ENCODE measurements around the gene ESPNL.

Gene ESPNL

GRCh38 chr2:238127165-238128060 lies 27.3 kb downstream of the ESPNL start:
- DNase-seq (ENCODE audit: low read depth in 1 of 2, low spot score in 1 of 2): no peak

DNA sequence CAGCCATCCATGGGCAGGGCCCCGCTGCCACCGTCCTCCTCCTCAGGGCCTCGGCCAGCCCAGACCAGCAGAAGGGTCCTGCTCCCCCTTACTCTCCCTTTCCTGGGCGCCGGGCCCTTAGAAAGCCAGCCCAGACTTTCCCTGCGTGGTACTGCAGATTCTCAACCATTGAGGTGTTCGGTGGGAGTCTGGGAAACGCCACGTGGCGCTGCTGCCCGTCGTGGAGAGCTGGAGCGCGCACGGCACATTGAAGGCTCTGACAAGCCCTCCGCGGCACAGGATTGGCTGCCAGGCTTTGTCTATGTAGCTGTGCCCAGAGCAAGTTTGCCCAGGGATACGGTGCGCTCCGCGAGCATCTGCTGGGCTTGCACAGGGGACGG lies 27.9 kb downstream of the ESPNL start:
- DNase-seq (ENCODE audit: low read depth in 1 of 2, low spot score in 1 of 2): no peak

DNA sequence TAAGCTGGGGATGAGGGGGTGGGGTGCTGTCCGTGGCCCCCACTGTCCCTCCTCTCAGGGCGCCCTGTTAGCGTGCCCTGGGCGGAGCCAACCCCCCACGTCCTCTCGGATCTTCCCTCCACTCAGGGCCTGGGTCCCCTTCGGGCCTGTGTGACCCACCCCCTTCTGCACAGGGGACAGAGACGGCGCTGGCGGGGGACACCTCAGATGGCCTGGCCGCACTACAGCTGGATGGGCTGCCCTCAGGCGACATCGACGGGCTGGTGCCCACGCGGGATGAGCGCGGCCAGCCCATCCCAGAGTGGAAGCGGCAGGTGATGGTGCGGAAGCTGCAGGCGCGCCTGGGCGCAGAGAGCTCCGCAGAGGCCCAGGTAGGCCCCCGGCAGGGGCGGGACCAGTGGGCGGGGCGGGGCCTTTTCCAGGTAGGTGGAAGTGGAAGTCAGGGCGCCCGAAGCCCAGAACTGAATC lies 28.4 kb downstream of the ESPNL start:
- no peak for DNase-seq (ENCODE audit: low read depth in 1 of 2, low spot score in 1 of 2)

DNA sequence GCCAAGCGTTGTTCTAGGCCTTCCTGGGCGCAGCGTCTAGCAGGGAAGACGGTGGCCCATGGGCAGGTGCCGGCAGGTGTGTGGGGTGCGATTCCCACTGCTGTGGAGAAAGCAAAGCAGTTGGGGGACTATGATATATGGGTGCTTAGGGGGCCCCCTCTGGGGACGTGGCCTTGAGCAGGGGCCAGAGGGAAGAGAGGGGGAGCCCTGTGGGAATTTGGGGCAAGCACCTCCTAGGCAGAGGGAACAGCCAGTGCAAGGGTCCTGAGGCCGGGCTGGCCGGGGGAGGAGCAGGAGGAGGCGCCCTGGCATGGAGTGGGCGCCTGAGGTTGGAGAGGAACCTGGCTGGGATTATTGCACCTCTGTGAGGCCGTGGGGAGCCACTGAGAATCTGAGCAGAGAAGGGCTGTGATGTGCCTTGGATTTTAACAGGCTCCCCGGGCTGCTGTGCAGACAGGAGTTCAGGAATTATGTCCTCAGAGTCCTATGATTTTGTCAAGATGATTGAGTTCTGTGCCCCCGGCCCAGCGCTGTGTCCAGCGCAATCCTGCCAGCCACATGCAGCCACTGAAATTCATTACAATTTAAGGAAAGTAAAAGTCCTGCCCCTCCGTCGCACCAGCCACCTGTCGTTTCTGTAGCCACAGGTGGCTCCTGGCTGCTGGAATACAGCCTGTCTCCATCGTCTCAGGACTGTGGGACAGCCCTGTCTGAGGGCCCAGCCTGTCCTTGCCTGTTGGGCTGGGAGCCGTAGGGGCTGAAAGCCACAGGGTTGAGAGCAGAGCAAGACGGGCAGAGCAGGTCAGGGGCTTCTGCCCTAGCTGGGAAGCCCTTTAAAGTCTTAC lies 29.2 kb downstream of the ESPNL start:
- DNase-seq (ENCODE audit: low read depth in 1 of 2, low spot score in 1 of 2): no peak

DNA sequence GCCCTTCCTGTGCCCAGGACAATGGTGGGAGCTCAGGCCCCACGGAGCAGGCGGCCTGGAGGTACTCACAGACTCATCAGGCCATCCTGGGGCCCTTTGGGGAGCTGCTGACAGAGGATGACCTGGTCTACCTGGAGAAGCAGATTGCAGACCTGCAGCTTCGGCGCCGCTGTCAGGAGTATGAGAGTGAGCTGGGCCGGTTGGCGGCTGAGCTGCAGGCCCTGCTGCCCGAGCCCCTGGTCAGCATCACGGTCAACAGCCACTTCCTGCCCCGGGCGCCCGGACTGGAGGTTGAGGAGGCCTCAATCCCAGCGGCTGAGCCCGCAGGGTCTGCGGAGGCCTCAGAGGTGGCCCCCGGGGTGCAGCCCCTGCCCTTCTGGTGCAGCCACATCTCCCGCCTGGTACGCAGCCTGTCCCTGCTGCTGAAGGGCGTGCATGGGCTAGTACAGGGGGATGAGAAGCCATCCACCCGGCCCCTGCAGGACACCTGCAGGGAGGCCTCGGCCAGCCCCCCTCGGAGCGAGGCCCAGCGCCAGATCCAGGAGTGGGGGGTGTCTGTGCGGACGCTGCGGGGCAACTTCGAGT lies 30.1 kb downstream of the ESPNL start:
- no peak for DNase-seq (ENCODE audit: low read depth in 1 of 2, low spot score in 1 of 2)

DNA sequence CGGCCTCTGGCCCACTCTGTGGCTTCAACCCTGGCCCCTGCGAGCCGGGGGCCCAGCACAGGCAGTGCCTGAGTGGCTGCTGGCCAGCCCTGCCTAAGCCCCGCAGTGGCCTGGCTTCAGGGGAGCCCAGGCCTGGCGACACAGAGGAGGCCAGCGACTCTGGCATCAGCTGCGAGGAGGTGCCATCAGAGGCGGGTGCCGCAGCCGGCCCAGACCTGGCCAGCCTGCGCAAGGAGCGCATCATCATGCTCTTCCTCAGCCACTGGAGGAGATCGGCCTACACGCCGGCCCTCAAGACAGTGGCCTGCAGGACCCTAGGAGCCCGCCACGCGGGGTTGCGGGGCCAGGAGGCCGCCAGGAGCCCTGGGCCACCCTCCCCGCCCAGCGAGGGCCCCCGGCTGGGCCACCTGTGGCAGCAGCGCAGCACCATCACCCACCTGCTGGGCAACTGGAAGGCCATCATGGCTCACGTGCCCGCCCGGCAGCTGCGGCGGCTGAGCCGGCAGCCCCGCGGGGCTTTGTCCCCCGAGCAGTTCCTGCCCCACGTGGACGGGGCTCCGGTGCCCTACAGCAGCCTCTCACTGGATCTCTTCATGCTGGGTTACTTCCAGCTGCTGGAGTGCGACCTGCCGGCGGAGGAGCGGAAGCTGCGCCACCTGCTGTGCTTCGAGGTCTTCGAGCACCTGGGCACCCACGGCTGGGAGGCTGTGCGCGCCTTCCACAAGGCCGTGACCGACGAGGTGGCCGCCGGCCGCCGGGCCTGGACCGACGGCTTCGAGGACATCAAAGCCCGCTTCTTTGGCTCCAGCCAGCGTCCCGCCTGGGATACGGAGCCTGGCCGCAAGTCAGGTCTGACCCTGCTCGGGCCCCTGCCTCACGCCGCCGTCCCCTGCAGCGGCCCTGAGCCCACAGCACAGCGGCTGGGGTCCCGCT lies 30.8 kb downstream of the ESPNL start:
- no peak for DNase-seq (ENCODE audit: low read depth in 1 of 2, low spot score in 1 of 2)

- DNase-seq (ENCODE audit: low read depth in 1 of 2, low spot score in 1 of 2): no peak
These were observed 31.8 kb downstream of the ESPNL start for GRCh38 chr2:238131761-238132462.

DNA sequence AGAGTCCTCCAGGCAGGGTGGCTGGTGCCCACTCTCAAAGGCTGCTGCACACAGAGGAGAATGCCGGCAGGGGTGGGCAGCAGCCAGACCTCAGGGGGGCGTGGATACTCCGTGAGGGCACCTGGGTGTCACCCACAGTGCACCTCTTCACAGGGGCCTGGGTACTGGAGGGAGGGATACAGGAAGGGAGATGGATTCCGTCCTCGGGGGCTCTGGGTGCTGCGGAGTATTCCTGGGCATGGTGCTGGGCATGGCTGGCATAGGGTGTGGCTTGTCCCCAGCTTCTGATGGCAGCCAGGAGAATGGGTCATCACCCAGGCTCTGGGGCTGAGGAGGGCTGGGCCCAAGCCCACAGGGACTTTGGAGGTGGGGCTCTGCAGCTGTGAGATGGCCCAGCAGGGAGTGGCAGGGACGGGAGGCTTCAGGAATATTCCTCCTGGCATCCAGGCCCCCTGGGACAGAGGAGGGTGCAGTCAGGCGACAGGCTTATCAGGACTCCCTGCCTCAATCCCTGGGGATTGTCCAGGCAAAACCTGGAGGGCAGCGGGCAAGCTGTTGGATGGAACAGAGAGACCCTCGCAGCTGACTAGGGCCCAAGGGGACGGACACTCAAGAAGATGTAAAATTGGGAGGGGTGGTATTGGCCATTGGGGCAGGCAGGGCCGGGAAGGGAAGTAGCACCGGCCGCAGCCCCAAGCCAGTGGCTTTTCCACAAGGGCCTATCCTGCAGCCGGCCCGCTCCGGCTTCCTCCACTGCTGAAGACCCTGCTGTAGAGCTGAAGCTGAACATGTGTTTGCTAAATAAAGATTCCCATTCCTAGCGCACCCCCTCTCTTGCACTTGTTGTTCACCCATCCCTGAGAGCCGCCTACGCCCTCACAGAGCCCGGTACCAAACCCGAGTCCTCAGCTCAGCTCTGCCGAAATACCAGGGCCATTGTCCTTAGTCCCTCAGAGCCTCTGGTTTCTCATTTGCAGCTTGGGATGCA lies 32.6 kb downstream of the ESPNL start:
- DNase-seq (ENCODE audit: low read depth in 1 of 2, low spot score in 1 of 2): no peak

- DNase-seq (ENCODE audit: low read depth in 1 of 2, low spot score in 1 of 2): no peak
These were observed 33.6 kb downstream of the ESPNL start for GRCh38 chr2:238133499-238134392.

DNA sequence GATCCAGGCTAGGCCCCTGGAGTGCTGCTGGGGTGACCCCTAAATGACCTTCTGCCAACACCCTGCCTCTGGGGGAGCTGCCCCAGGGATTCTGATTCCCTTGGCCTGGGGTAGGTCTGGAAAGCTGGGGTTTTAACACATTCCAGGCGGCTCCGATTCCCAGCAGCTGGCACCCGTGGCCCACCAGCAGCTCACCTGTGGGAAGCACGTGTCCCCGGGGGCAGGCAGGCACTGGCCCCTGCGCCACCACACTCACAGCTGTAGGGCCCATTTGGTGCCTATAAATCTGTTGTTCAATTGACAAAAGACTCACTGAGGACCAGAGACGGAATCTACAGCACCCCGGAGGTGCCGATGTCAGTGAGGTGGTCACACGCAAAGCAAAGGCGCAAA lies 34.2 kb downstream of the ESPNL start:
- DNase-seq (ENCODE audit: low read depth in 1 of 2, low spot score in 1 of 2): no peak

- DNase-seq (ENCODE audit: low read depth in 1 of 2, low spot score in 1 of 2): no peak
These were observed 35.5 kb downstream of the ESPNL start for GRCh38 chr2:238135601-238136150.

DNA sequence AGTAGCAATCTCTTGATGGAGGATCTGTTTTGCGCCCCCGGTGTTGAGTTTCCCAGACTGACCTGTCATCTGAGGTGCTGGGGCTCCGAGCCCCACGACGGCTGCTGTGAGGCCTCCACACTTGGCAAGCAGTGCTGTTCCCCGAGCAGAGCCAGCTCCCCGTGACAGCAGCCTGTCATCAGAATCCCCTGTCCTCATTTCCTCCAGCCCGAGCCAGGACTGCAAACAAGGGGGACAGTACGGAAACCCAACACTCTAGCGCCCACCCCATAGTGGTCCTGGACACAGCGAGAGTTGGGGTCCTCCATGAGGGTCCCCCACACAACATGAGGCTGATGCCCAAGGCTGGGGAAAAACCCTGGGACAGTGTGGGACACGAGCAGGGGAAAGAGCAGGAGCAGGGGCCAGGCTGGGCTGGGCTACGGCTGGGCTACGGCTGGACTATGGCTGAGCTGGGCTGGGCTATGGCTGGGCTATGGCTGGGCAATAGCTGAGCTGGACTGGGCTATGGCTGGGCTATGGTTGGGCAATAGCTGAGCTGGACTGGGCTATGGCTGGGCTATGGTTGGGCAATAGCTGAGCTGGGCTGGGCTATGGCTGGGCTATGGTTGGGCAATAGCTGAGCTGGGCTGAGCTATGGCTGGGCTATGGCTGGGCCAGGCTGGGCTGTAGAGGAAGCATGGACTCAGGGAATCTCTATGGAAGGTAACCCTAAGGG lies 36.8 kb downstream of the ESPNL start:
- no peak for DNase-seq (ENCODE audit: low read depth in 1 of 2, low spot score in 1 of 2)

GRCh38 chr2:238137885-238138284 lies 37.7 kb downstream of the ESPNL start:
- no peak for DNase-seq (ENCODE audit: low read depth in 1 of 2, low spot score in 1 of 2)

DNA sequence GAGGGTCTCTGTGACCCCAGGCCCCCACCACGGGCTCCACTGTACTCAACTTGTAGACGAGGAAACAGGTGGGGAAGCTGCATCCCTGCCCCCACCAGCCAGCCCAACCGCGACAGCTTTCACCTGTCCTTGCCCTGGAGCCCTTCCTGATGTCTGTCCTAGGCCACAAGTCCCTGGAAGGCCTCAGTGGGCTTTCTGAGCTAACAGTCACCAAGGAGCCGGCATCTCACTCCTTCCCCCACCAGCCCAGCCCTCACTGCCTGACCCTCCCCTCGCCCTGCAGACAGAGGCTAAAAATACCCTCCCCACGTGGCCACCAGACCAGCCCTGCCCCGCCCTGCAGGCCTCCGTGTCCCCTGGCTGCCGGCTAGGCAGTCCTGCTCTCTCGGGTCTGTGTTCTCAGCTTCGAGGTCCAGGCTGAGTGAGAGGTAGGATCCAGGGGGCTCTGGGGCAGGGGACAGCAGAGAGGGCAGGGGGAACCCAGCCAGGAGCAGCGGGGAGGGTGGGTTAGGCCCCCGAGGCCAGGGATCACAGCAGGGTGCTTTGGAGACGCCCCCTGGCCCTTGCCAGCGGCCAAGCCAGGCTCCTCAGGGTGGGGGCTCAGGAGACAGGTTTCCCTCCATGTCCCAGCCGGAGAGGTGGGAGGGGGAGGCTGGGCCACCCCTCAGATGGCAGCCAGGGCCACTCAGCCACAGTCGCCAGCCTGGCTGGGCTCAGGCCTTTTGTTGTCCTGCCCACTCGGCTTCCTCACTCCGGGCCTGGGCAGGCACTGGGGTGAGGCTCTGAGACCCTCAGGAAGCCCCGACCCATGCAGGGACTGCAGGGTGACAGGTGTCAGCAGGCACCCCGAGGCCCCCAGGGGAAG lies 38.4 kb downstream of the ESPNL start, which contains the start of gene KLHL30:
KLHL30 (plus strand) TSS at position 338 of the 865 bp plus-strand sequence. CDS start 2,087 bp downstream, outside the sequence.
- no peak for DNase-seq (ENCODE audit: low read depth in 1 of 2, low spot score in 1 of 2)

GRCh38 chr2:238139196-238140039 lies 39.3 kb downstream of the ESPNL start:
- no peak for DNase-seq (ENCODE audit: low read depth in 1 of 2, low spot score in 1 of 2)
